GM21423 (cell line): ENCODE results near the gene TMEM60.
A peak's percentile ranks its signal among the peaks of the same experiment; 100 is the strongest.
"Not testable (repeated sequence)": the region's sequence is repeated elsewhere in the genome, so short reads cannot be mapped to it uniquely, and the experiment has no call there.

Source experiments
- ATAC-seq: cut with Tn5 transposase; IDR thresholded peaks from one replicate; pipeline ENCODE4 v1.9.1; 2021; ENCODE audit warnings: mild to moderate bottlenecking, moderate library complexity; ENCODE audit not compliant: unreplicated experiment

Gene TMEM60

GRCh38 chr7:77812290-77812685 lies 14.1 kb upstream of the TMEM60 start:
- no peak for ATAC-seq

DNA sequence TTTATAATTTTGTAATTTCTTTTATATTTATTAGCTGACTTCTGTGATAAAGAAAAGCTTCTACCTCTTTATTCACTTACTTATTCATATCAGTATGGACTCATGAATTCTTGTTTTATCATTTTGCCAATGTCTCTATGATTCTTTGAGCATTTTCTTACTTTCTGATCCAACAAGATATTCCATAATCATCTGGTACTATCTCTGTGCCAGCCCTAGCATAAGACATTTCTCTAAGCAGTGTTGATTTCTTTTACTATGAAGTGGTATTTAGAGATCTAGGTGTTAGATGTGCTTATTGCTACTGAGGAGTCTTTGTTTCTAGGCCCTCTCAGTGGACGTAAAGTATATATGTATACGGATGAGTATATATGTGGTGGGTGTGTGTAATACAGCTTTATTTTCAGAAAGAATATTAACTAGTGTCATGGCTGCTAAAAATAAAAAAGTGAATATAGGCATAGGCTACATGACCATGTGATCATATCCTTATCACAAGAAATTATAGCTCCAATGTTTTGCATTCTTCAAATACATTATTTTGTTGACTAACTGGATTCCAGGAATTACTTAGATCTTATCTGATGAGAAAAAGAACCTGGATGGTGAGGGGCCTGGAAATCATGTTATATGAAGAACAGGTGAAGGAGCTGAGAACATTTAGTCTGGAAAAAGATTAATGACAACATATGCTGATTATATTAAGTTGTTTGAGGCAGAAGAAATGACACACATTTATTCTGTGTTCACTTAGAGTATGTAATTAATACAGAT lies 13.5 kb upstream of the TMEM60 start:
- ATAC-seq = no peak

GRCh38 chr7:77808517-77808916 lies 10.3 kb upstream of the TMEM60 start:
- no peak for ATAC-seq

DNA sequence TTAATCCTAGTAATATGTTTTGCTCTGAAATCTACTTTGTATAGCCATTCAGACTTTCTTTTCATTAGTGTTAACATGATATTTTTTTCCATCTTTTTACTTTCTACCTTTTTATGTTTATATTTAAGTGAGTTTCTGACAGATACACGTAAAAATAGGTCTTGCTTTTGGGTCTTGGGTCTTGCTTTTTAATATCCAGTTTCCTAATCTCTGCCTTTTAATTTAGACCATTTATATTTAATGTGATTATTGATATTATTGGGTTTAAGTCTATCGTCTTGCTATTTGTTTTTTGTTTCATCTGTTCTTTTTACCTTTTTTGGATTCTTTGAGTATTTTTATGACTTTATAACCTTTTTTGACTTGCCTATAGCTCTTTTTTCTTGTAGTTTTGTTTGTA lies 8.2 kb upstream of the TMEM60 start:
- ATAC-seq = no peak

GRCh38 chr7:77802557-77803405 lies 4.5 kb upstream of the TMEM60 start:
- no peak for ATAC-seq

DNA sequence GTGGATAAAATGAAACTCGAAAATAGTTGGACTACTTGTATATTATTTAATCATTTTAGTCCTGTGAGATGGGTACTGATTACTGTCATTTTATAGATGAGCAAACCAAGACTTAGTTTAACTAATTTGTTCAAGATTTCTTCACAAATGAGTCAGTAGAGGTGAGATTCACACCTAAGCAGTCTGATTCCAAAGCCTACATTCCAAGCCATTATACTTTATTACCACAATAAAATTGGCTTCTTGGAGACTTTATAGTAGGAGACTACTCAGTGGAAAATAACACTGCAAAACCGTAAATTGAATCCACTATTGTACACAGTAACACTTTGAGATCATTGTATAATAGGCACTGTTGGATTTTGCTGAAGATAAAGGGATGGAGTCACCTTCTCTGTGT lies 2.5 kb upstream of the TMEM60 start:
- no peak for ATAC-seq

DNA sequence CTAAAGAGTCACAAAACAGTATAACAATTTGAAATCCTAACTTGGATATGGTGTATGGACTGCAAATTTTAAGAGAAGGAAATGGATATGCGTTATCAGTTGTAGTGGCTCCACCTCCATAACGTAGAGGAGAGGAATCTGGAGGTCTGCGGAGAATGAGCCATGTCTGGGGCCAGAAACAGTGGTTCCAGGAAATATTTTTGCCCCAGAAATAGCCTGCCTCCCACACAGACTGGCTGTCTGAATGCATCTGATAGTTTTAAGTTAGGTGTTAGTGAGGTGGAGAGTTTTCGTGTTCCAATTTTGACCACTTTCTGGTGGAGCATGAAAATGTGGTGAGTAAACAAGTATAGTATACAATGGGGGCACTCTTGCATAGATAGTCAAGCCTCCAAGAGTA lies 1.9 kb upstream of the TMEM60 start:
- ATAC-seq = no peak

DNA sequence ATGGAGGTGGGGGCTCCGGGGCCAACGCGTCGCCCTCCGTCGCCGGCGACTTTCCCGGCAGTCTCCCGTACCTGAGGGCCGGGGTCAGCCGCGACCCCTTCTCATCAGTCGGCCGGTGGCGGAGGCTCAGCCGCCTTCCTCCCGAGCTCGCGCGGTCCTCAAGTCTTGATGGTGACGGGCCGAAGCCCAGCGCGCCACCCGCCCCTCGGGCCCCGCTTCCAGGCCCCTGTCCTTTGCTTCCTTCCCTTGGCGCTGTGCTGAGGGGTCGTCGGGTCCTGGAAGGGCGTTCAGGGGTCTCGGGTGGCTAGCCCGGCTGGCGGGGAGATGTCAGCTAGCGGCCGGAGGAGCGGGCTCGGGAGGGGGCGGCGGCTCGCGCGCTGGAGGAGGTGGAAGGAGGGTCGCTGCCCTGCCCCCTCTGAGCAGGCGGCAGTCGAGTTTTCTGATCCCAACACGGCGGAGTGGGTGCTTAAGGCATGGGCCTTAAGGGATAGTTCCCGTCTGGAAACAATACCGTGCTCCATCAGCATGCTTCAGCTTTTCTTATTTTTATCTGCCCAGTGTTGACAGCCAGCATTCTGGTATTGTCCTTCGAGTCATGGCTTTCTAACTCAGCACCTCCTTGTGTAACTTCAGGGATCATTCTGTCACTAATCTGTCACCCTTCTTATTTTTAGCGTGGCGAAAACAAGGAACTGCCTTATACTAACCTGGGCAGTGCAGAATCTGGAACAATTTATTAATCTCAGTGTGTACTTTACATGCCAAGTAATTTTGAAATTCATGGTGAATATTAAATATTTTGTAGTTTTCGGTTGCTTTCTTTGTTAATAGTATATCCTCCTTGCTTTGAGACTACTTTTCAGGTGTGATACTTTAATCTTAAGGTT lies 1.1 kb upstream of the TMEM60 start:
- ATAC-seq = no peak

DNA sequence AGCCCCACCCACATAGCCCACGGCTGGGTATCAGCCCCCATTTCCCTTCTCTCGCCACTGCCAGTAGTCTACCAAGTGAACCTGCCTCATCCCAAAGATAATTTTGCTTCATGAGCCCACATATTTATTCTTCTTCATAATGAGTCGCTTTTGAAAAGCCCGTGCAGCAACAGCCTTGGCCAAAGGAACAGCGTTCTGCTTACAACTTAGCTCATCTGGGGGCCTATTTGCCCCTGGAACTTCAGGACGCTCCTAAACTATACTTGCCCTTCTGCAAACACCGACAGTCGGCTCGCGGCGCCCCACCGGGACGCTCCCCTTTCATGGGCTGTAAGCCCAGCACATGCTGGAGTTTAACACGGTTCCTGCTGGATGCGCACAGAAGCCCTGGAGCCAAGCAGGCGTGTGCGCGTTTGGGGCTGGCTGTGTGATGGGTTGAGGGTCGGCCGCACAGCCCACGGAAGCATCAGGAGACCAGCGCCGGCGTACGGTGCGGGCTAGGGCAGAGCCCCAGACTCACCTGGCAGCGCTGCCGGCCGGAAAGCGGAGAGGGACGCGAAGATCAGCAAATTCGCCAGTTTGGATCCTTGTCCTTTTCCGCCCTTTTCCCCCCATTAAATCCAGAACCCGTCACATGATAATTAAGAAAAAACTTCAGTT lies 370 bp downstream of the TMEM60 start:
- ATAC-seq = peak; percentile 25

GRCh38 chr7:77796960-77797359 lies 1.3 kb downstream of the TMEM60 start:
- ATAC-seq = no peak

GRCh38 chr7:77796109-77796508 lies 2.1 kb downstream of the TMEM60 start:
- ATAC-seq = no peak

DNA sequence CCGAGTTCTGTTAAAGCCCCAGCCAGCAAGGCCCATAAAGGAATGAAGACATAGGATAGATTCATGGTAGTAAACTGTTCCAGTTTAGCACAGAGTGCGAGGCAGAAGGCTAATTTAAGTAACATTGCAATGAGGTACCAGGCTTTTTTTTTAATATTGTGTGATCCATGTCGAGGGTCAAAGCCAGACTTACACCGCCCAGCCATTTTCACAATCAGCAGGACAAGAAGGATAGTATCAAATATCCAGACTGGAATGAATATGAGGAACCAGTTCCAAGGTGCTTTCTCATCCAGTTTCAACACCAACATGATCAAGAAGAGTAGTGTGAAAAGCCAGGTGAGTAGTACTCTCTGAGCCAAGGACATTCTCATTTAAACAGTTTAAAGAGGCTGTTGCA lies 4.2 kb downstream of the TMEM60 start:
- ATAC-seq = no peak

- ATAC-seq = no peak
Observed at GRCh38 chr7:77791956-77792355, 6.3 kb downstream of the TMEM60 start.

GRCh38 chr7:77791336-77791735 lies 6.9 kb downstream of the TMEM60 start:
- ATAC-seq = no peak

- ATAC-seq = no peak
Observed at GRCh38 chr7:77788327-77788902, 9.8 kb downstream of the TMEM60 start.

DNA sequence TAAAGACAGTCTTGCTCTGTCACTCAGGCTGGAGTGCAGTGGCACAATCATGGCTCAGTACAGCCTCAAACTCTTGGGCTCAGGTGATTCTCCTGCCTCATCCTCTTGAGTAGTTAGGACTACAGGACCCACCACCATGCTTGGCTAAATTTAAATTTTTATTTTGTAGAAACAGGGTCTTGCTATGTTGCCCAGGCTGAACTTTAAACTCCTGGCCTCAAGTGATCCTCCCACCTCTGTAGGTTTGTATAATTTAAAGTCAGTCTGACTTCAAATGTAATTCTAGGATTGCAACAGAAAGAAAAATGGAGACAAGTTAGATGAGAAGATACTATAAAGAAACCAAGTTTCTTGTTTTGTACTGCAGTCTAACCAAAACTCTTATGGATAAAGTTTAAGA lies 11.5 kb downstream of the TMEM60 start:
- no peak for ATAC-seq

GRCh38 chr7:77786018-77786417 lies 12.2 kb downstream of the TMEM60 start:
- ATAC-seq = no peak

DNA sequence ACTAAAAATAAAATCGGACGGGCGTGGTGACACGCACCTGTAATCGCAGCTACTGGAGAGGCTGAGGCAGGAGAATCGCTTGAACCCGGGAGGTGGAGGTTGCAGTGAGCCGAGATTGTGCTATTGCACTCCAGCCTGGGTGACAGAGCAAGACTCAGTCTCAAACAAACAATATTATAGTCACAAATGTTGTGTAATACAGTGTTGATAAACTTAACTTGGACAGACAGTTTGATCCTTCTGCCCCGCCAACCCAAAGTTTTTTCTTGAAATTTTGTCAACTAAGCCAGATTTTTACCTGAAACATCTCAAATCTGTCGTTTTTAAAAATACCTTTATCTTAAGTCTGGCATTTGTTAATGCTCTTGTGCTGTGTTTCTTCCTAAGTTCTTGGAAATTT lies 13.8 kb downstream of the TMEM60 start:
- ATAC-seq = not testable (repeated sequence)

DNA sequence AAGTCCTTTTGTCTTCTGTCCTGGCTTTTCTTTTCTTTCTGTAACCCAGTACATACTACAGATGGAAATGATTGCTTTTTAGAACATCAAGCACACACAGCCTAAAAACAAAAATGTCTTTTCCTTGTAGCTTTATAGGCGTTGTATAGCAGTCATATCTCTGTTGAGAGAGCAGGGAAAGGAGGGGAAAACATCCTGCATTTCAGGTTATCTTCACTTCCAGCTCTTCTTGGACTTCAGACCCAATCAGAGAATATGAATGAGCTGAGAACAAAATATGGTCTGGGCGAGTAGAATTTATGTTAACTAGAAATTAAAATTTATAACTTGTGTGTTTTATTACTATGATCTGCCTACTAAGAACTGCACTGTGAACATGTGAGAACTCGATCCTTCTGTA lies 14.7 kb downstream of the TMEM60 start:
- ATAC-seq = no peak

- no peak for ATAC-seq
Observed at GRCh38 chr7:77783111-77783510, 15.1 kb downstream of the TMEM60 start.
